H9 (cell line): ENCODE data around the gene GRB7. TPM values are rescaled to one million over a fixed set of nuclear protein-coding genes. Genes with fewer than 3 reads are reported as not detected.
A peak's percentile ranks its signal among the peaks of the same experiment; 100 is the strongest.

Source experiments
- DNase-seq: peaks from one replicate; pipeline ENCODE4 v3.0.0-alpha.2; 2017
- H2AFZ ChIP-seq: one replicate; pipeline ENCODE4 v1.6.1; 2013; ENCODE audit warnings: mild to moderate bottlenecking, low read length, control low read depth, moderate library complexity
- H2AK5ac ChIP-seq: 2 replicates; pipeline ENCODE4 v1.6.1; 2013; ENCODE audit warnings: low read length, control low read depth, mixed read lengths; ENCODE audit not compliant: insufficient read length
- H2BK120ac ChIP-seq: one replicate; pipeline ENCODE4 v1.6.1; 2013; ENCODE audit warnings: low read depth, mild to moderate bottlenecking, low read length, control low read depth, inconsistent platforms; ENCODE audit not compliant: poor library complexity, severe bottlenecking
- H2BK12ac ChIP-seq: 2 replicates; pipeline ENCODE4 v1.6.1; 2013; ENCODE audit warnings: low read length, control low read depth, mixed read lengths, low read depth; ENCODE audit not compliant: insufficient read length
- H2BK15ac ChIP-seq: 2 replicates; pipeline ENCODE4 v1.6.1; 2013; ENCODE audit warnings: low read depth, low read length, control low read depth
- H2BK20ac ChIP-seq: one replicate; pipeline ENCODE4 v1.6.1; 2013; ENCODE audit warnings: low read depth, mild to moderate bottlenecking, low read length, control low read depth, inconsistent platforms; ENCODE audit not compliant: poor library complexity, severe bottlenecking
- H2BK5ac ChIP-seq: 2 replicates; pipeline ENCODE4 v1.6.1; 2013; ENCODE audit warnings: low read length, control low read depth, mixed read lengths; ENCODE audit not compliant: insufficient read length
- H3K14ac ChIP-seq: 2 replicates; pipeline ENCODE4 v1.6.1; 2013; ENCODE audit warnings: low read length, control low read depth; ENCODE audit not compliant: insufficient read depth
- H3K18ac ChIP-seq: 2 replicates; pipeline ENCODE4 v1.6.1; 2013; ENCODE audit warnings: low read depth, mild to moderate bottlenecking, mixed read lengths, low read length, control low read depth; ENCODE audit not compliant: insufficient read length
- H3K23ac ChIP-seq: 2 replicates; pipeline ENCODE4 v1.6.1; 2013; ENCODE audit warnings: low read length, control low read depth, mixed read lengths, low read depth; ENCODE audit not compliant: insufficient read length
- H3K23me2 ChIP-seq: 2 replicates; pipeline ENCODE4 v1.6.1; 2013; ENCODE audit warnings: low read depth, mild to moderate bottlenecking, mixed read lengths, low read length, control low read depth; ENCODE audit not compliant: insufficient read length, poor library complexity, severe bottlenecking
- H3K27ac ChIP-seq: 2 replicates; pipeline ENCODE4 v1.5.1; 2013; ENCODE audit warnings: low read length, control low read depth, mixed read lengths, low read depth; ENCODE audit not compliant: insufficient read length
- H3K27me3 ChIP-seq: 2 replicates; pipeline ENCODE4 v1.6.1; 2013; ENCODE audit warnings: low read length, control low read depth, inconsistent platforms; ENCODE audit not compliant: insufficient read depth
- H3K4ac ChIP-seq: 2 replicates; pipeline ENCODE4 v1.6.1; 2013; ENCODE audit warnings: low read depth, mild to moderate bottlenecking, control low read depth, inconsistent platforms, low read length, moderate library complexity
- H3K4me1 ChIP-seq: 2 replicates; pipeline ENCODE4 v1.6.1; 2013; ENCODE audit warnings: low read length, control low read depth, inconsistent platforms; ENCODE audit not compliant: insufficient read depth
- H3K4me2 ChIP-seq: 2 replicates; pipeline ENCODE4 v1.6.1; 2013; ENCODE audit warnings: low read length, control low read depth, mixed read lengths; ENCODE audit not compliant: insufficient read length, insufficient read depth
- H3K56ac ChIP-seq: 2 replicates; pipeline ENCODE4 v1.6.1; 2013; ENCODE audit warnings: low read depth, mild to moderate bottlenecking, mixed read lengths, low read length, control low read depth; ENCODE audit not compliant: insufficient read length
- H3K79me1 ChIP-seq: 2 replicates; pipeline ENCODE4 v1.6.1; 2013; ENCODE audit warnings: low read depth, mild to moderate bottlenecking, moderate library complexity, low read length, control low read depth, inconsistent platforms; ENCODE audit not compliant: insufficient read depth, poor library complexity, severe bottlenecking
- H3K79me2 ChIP-seq: 2 replicates; pipeline ENCODE4 v1.6.1; 2013; ENCODE audit warnings: low read length, control low read depth, inconsistent platforms; ENCODE audit not compliant: insufficient read depth
- H3K9ac ChIP-seq: 2 replicates; pipeline ENCODE4 v1.6.1; 2013; ENCODE audit warnings: low read length, control low read depth, mixed read lengths; ENCODE audit not compliant: insufficient read length; ENCODE audit errors: extremely low read depth
- H3K9me3 ChIP-seq: one replicate; pipeline ENCODE4 v1.6.1; 2013; ENCODE audit warnings: low read depth, low read length, inconsistent platforms; ENCODE audit not compliant: control insufficient read depth
- H3T11ph ChIP-seq: one replicate; pipeline ENCODE4 v1.6.1; 2013; ENCODE audit warnings: mild to moderate bottlenecking, low read length, control low read depth, inconsistent platforms
- H4K20me1 ChIP-seq: one replicate; pipeline ENCODE4 v1.6.1; 2013; ENCODE audit not compliant: control insufficient read depth, insufficient read length, insufficient read depth
- H4K5ac ChIP-seq: 2 replicates; pipeline ENCODE4 v1.6.1; 2013; ENCODE audit warnings: low read depth, mild to moderate bottlenecking, mixed read lengths, low read length, control low read depth; ENCODE audit not compliant: insufficient read length
- H4K8ac ChIP-seq: replicated peaks from 2 replicates; pipeline ENCODE4 v1.6.1; 2013; ENCODE audit warnings: low read length, control low read depth, mixed read lengths, low read depth; ENCODE audit not compliant: insufficient read length
- H4K91ac ChIP-seq: 2 replicates; pipeline ENCODE4 v1.6.1; 2013; ENCODE audit warnings: low read depth, mild to moderate bottlenecking, moderate library complexity, mixed read lengths, low read length, control low read depth; ENCODE audit not compliant: insufficient read length
- H3K27ac Mint-ChIP-seq, 3 experiments: 2 replicates in 2 of 3; 3 replicates in 1 of 3; pipeline ENCODE4 v1.8.0; 2020 to 2021; ENCODE audit warnings: mixed read lengths in 3 of 3, mild to moderate bottlenecking in 1 of 3, moderate library complexity in 1 of 3
- H3K27me3 Mint-ChIP-seq: 2 replicates; pipeline ENCODE4 v1.8.0; 2021; ENCODE audit warnings: low read depth, mild to moderate bottlenecking, moderate library complexity, mixed read lengths
- H3K36me3 Mint-ChIP-seq, 3 experiments: 2 replicates in 2 of 3; 3 replicates in 1 of 3; pipeline ENCODE4 v1.8.0; 2020 to 2021; ENCODE audit warnings: low read depth in 3 of 3, mixed read lengths in 3 of 3; ENCODE audit not compliant: insufficient read depth in 1 of 3
- H3K4me1 Mint-ChIP-seq, 2 experiments: 2 replicates each; pipeline ENCODE4 v1.8.0; 2020; ENCODE audit warnings: mixed read lengths in 2 of 2
- H3K4me3 Mint-ChIP-seq, 2 experiments: 2 replicates in 1 of 2; 3 replicates in 1 of 2; pipeline ENCODE4 v1.8.0; 2020 to 2021; ENCODE audit warnings: mild to moderate bottlenecking in 2 of 2, mixed read lengths in 2 of 2, moderate library complexity in 1 of 2
- H3K9me3 Mint-ChIP-seq, 2 experiments: 2 replicates in 1 of 2; 3 replicates in 1 of 2; pipeline ENCODE4 v1.8.0; 2020; ENCODE audit warnings: mild to moderate bottlenecking in 2 of 2, mixed read lengths in 2 of 2, moderate library complexity in 1 of 2
- WGBS: extraction: QIAGEN DNeasy Blood & Tissue Kit; methylation state at CpG from one replicate; pipeline ENCODE4 v1.1.7; 2013; ENCODE audit warnings: missing lambda C conversion rate, low lambda C conversion rate, mixed read lengths; ENCODE audit not compliant: insufficient read length; ENCODE audit errors: extremely low coverage; 5-methylcytosine and 5-hydroxymethylcytosine counted together
- total RNA-seq: library from RNA; stranded (reverse); gene quantifications from 2 replicates; pipeline ENCODE4 v1.2.1, GENCODE V29; 2021
- TF ChIP-seq, protein P1 (sequence below): fragments of 200-600 bp; sonication (generic); conservative IDR thresholded peaks from 3 replicates; pipeline ENCODE4 v1.8.0; 2021; ENCODE audit warnings: antibody characterized with exemption, mild to moderate bottlenecking

GRB7 gene
- total RNA-seq, 1 experiment from 2014 or later, result 55.0 TPM

DNA sequence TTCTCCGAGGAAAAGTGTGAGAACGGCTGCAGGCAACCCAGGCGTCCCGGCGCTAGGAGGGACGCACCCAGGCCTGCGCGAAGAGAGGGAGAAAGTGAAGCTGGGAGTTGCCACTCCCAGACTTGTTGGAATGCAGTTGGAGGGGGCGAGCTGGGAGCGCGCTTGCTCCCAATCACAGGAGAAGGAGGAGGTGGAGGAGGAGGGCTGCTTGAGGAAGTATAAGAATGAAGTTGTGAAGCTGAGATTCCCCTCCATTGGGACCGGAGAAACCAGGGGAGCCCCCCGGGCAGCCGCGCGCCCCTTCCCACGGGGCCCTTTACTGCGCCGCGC is 38.0 kb upstream of the GRB7 start, which contains the start of gene ERBB2:
Gene ERBB2 (plus strand): TSS at position 247 of the 330 bp plus-strand sequence. CDS start 175 bp downstream, outside the sequence.
- Histone ChIP-seq H3K14ac (peak within 1 kb of the TSS; percentile 50; the same call in 1 of the 2 replicates), H4K20me1 (no peaks in the 10 kb centered on the region), H2BK120ac (no peak within 1 kb of the TSS), H3T11ph (no peak within 1 kb of the TSS), H3K9me3 (no peaks in the 10 kb centered on the region), H3K79me1 (no peaks in the 10 kb centered on the region), H3K23ac (no peak within 1 kb of the TSS), H3K4me2 (peak within 1 kb of the TSS; percentile 95), H3K9ac (peak within 1 kb of the TSS; percentile 61), H2BK5ac (no peak within 1 kb of the TSS), H3K79me2 (peaks cover 38% of the 10 kb centered on the region), H2BK20ac (no peak within 1 kb of the TSS), H3K18ac (no peak within 1 kb of the TSS), H4K91ac (no peak within 1 kb of the TSS), H3K4me1 (peaks cover 30% of the 10 kb centered on the region), H2AFZ (no peak within 1 kb of the TSS), H4K8ac (no peak within 1 kb of the TSS), H2BK12ac (no peak within 1 kb of the TSS), H3K56ac (no peak within 1 kb of the TSS), H3K27ac (no peak within 1 kb of the TSS), H3K23me2 (peaks cover 8% of the 10 kb centered on the region), H2BK15ac (no peak within 1 kb of the TSS), H2AK5ac (no peak within 1 kb of the TSS), H4K5ac (no peak within 1 kb of the TSS), H3K27me3 (no peaks in the 10 kb centered on the region), H3K4ac (no peak within 1 kb of the TSS)
- peaks cover 9 to 31% (median 23%) of the 10 kb centered on the region in 3 experiments for H3K36me3 Mint-ChIP-seq
- H3K9me3 Mint-ChIP-seq, result no peaks in the 10 kb centered on the region
- peak; percentile 88 for DNase-seq
- no peaks in the 10 kb centered on the region; the same call in 1 of the 2 replicates for H3K27me3 Mint-ChIP-seq
- TF ChIP-seq, protein P1, sequence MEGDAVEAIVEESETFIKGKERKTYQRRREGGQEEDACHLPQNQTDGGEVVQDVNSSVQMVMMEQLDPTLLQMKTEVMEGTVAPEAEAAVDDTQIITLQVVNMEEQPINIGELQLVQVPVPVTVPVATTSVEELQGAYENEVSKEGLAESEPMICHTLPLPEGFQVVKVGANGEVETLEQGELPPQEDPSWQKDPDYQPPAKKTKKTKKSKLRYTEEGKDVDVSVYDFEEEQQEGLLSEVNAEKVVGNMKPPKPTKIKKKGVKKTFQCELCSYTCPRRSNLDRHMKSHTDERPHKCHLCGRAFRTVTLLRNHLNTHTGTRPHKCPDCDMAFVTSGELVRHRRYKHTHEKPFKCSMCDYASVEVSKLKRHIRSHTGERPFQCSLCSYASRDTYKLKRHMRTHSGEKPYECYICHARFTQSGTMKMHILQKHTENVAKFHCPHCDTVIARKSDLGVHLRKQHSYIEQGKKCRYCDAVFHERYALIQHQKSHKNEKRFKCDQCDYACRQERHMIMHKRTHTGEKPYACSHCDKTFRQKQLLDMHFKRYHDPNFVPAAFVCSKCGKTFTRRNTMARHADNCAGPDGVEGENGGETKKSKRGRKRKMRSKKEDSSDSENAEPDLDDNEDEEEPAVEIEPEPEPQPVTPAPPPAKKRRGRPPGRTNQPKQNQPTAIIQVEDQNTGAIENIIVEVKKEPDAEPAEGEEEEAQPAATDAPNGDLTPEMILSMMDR, result no peak
- no CpG with 5 or more reads among the region's 20 CpGs for WGBS
- peak within 1 kb of the TSS; percentile 92 to 97 for H3K4me3 Mint-ChIP-seq
- H3K27ac Mint-ChIP-seq, result peak within 1 kb of the TSS; percentile 91 to 97 (median 91)
- peaks cover 66 to 77% of the 10 kb centered on the region in 2 experiments for H3K4me1 Mint-ChIP-seq
